ENCODE data around the gene MACO1.
"Not testable (repeated sequence)": the region's sequence is repeated elsewhere in the genome, so short reads cannot be mapped to it uniquely, and the experiment has no call there.

The MACO1 gene

DNA sequence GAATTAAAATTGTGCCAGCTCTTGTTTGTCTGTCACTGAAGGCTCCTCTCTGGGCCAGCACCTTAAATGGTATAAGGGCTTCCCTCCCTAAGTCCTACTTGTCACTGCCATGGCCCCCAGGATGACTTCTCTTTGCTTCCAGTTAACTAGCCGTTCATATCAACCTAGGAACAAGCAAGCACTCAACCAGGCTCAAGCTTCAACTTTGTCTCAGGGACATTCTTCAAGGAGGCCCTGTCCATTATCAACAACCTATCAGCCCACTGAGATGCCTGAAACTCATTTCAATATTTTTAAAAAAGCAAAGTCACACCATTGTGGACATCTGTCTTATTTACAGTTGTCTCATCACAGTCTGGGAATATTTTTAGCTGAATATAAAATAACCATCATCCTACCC lies 11.4 kb upstream of the MACO1 start:
- not testable (repeated sequence) for DNase-seq (ENCODE audit: low spot score)

GRCh38 chr1:25420715-25421114 lies 10.0 kb upstream of the MACO1 start, which contains the start of gene RHCE:
Gene RHCE, minus strand, starts transcription at chr1:25420825. Its CDS starts 39 bp downstream, at chr1:25420786.
- not testable (repeated sequence) for DNase-seq (ENCODE audit: low spot score)

- DNase-seq (ENCODE audit: low spot score) = not testable (repeated sequence)
Observed at GRCh38 chr1:25423206-25423605, 7.5 kb upstream of the MACO1 start.

- TF ChIP-seq, protein P1, sequence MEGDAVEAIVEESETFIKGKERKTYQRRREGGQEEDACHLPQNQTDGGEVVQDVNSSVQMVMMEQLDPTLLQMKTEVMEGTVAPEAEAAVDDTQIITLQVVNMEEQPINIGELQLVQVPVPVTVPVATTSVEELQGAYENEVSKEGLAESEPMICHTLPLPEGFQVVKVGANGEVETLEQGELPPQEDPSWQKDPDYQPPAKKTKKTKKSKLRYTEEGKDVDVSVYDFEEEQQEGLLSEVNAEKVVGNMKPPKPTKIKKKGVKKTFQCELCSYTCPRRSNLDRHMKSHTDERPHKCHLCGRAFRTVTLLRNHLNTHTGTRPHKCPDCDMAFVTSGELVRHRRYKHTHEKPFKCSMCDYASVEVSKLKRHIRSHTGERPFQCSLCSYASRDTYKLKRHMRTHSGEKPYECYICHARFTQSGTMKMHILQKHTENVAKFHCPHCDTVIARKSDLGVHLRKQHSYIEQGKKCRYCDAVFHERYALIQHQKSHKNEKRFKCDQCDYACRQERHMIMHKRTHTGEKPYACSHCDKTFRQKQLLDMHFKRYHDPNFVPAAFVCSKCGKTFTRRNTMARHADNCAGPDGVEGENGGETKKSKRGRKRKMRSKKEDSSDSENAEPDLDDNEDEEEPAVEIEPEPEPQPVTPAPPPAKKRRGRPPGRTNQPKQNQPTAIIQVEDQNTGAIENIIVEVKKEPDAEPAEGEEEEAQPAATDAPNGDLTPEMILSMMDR (IDR thresholded peaks at IDR 0.05; ENCODE audit: extremely low read depth, missing control alignments) = no peak
- no peak for DNase-seq (ENCODE audit: low spot score)
Observed at GRCh38 chr1:25425098-25426085, 5.3 kb upstream of the MACO1 start.

- TF ChIP-seq, protein P1 (IDR thresholded peaks at IDR 0.05; ENCODE audit: extremely low read depth, missing control alignments) = no peak
- no peak for DNase-seq (ENCODE audit: low spot score)
Observed at GRCh38 chr1:25427696-25428095, 3.0 kb upstream of the MACO1 start.

DNA sequence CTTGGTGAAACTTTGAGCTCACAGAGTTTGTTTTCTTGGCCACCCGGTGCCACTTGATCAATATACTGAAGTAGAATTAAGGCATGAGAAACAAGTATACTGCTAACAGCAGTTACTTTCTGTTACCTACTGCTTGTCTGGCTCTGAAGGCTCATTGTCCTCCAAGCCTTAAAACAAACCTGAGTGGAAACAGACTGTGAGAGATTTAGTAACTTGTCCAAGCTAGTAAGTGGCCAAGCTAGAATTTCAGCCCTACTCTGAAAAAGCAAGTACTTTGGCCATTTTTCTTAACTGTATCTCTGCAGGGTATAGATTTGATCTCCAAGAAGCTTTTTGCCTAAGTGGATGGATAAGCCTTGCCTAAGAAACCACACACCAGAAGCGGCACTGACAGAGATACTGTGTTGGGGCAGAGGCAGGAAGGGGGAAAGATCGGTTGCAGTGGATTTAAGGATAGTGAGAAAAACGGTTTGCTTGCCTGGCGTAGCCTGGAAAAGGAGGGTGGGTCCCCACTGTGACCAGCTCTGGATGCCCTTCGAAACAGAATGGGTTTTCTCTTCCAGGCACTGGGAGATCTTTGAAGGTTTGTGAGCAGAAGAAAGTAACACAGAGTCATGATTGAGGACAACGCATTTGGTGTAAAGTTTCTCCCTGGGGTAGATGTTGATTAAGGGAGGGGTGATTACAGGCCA lies 2.1 kb upstream of the MACO1 start:
- no peak for DNase-seq (ENCODE audit: low spot score)
- TF ChIP-seq, protein P1 (IDR thresholded peaks at IDR 0.05; ENCODE audit: extremely low read depth, missing control alignments) = no peak

- TF ChIP-seq, protein P1 (IDR thresholded peaks at IDR 0.05; ENCODE audit: extremely low read depth, missing control alignments) = no peak
- DNase-seq (ENCODE audit: low spot score) = no peak
Observed at GRCh38 chr1:25430967-25431881, 527 bp downstream of the MACO1 start.

GRCh38 chr1:25431955-25432719 lies 1.4 kb downstream of the MACO1 start:
- no peak for DNase-seq (ENCODE audit: low spot score)

More at GRCh38 chr1:25431955-25432719, 1.4 kb downstream of the MACO1 start:
- TF ChIP-seq, protein P1 (IDR thresholded peaks at IDR 0.05; ENCODE audit: extremely low read depth, missing control alignments) = no peak
